ENCODE results near the gene AKR1D1.

- TF ChIP-seq EZH2 (IDR thresholded peaks at IDR 0.05; ENCODE audit: borderline replicate concordance, low read depth, low read length, severe bottlenecking): no peak
- TF ChIP-seq, protein P1, sequence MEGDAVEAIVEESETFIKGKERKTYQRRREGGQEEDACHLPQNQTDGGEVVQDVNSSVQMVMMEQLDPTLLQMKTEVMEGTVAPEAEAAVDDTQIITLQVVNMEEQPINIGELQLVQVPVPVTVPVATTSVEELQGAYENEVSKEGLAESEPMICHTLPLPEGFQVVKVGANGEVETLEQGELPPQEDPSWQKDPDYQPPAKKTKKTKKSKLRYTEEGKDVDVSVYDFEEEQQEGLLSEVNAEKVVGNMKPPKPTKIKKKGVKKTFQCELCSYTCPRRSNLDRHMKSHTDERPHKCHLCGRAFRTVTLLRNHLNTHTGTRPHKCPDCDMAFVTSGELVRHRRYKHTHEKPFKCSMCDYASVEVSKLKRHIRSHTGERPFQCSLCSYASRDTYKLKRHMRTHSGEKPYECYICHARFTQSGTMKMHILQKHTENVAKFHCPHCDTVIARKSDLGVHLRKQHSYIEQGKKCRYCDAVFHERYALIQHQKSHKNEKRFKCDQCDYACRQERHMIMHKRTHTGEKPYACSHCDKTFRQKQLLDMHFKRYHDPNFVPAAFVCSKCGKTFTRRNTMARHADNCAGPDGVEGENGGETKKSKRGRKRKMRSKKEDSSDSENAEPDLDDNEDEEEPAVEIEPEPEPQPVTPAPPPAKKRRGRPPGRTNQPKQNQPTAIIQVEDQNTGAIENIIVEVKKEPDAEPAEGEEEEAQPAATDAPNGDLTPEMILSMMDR (IDR thresholded peaks at IDR 0.05; ENCODE audit: extremely low read depth in 1 of 2, insufficient read depth in 1 of 2, low read depth in 1 of 2, low read length in 2 of 2): no peak
- no peak for TF ChIP-seq POLR2AphosphoS5 (IDR thresholded peaks at IDR 0.05; ENCODE audit: insufficient read depth, low read depth, low read length)
- no peak for TF ChIP-seq POLR2A (IDR thresholded peaks at IDR 0.05; ENCODE audit: low read depth, low read length)
- TF ChIP-seq GATA2 (IDR thresholded peaks at IDR 0.05; ENCODE audit: insufficient read depth, insufficient read length, low read depth, low read length): no peak
These were observed 53.4 kb downstream of the AKR1D1 start for GRCh38 chr7:138129551-138130165.
